ENCODE data around the gene CCT8. TPM values are rescaled to one million over a fixed set of nuclear protein-coding genes. Genes with fewer than 3 reads are reported as not detected.

CCT8 gene
- total and polyA plus RNA-seq, 2 of the 4 experiments (the other 2 are of a cell fraction): 172 to 192 TPM

- Histone ChIP-seq H4K5ac (ENCODE audit: low read depth, low read length) (no peak overlapping the region), H3K4ac (ENCODE audit: low read depth, low read length) (0 out of 2 replicates have a peak overlapping the region, but pooled peaks have one; percentile 35), H2AK5ac (ENCODE audit: low read depth, low read length) (no peak overlapping the region), H3K18ac (ENCODE audit: low read depth, low read length) (no peak overlapping the region), H2BK15ac (ENCODE audit: low read depth, low read length) (no peak overlapping the region), H3K9me3 (ENCODE audit: control insufficient read depth, insufficient read depth, low read length) (no peaks in the 10 kb centered on the region), H3K14ac (replicated peaks; ENCODE audit: low read depth, low read length) (peak overlapping the region; percentile 28), H3K36me3 (ENCODE audit: control insufficient read depth, insufficient read depth, low read length) (no peaks in the 10 kb centered on the region), H4K8ac (ENCODE audit: low read depth in 2 of 2, low read length in 2 of 2) (peak overlapping the region in 1 of 2 experiments; percentile 65; a peak in 1 of 4 replicates), H4K91ac (ENCODE audit: insufficient read depth, low read depth, low read length) (no peak overlapping the region), H3K4me2 (ENCODE audit: low read depth, low read length) (peak overlapping the region; percentile 98), H3K4me3 (ENCODE audit: insufficient read depth, low read depth, low read length) (peak overlapping the region; percentile 81), H2AFZ (replicated peaks; ENCODE audit: low read length, poor library complexity) (no peak overlapping the region), H2BK20ac (ENCODE audit: low read depth, low read length) (no peak overlapping the region), H4K20me1 (ENCODE audit: insufficient read depth, low read length) (no peaks in the 10 kb centered on the region), H3K79me1 (ENCODE audit: low read depth in 1 of 2, low read length in 2 of 2) (peaks cover 30 to 43% of the 10 kb centered on the region in 2 experiments), H3K9me1 (ENCODE audit: insufficient read depth, low read length) (peaks cover 6% of the 10 kb centered on the region), H3K23ac (ENCODE audit: low read depth, low read length) (peak overlapping the region; percentile 64), H2BK5ac (ENCODE audit: low read depth, low read length, poor library complexity, severe bottlenecking) (peak overlapping the region; percentile 34), H2BK120ac (ENCODE audit: low read depth, low read length) (no peak overlapping the region), H3K9ac (ENCODE audit: low read depth, low read length) (0 out of 2 replicates have a peak overlapping the region, but pooled peaks have one; percentile 69), H3K27me3 (ENCODE audit: control insufficient read depth, insufficient read depth, low read length) (no peaks in the 10 kb centered on the region), H2AK9ac (replicated peaks; ENCODE audit: low read depth, low read length, poor library complexity) (no peak overlapping the region), H3K4me1 (ENCODE audit: control insufficient read depth, insufficient read depth, low read length) (peaks cover 3% of the 10 kb centered on the region), H3K56ac (ENCODE audit: extremely low read depth, insufficient read depth, low read length) (no peak overlapping the region), H3K27ac (ENCODE audit: insufficient read depth, low read length) (no peak overlapping the region)
- dilution Hi-C loops (cut with HindIII; ENCODE audit: low sequenced_read_pairs, unreplicated experiment): no loop called here
- TF ChIP-seq RAD21 (IDR thresholded peaks at IDR 0.05; ENCODE audit: low read length) (no peak), RCOR1 (IDR thresholded peaks at IDR 0.05; ENCODE audit: insufficient replicate concordance, low read length) (no peak), BHLHE40 (IDR thresholded peaks at IDR 0.05; ENCODE audit: low read depth, low read length) (no peak), MAZ (IDR thresholded peaks at IDR 0.05; ENCODE audit: borderline replicate concordance, low read depth, low read length) (no peak), MAFK (IDR thresholded peaks at IDR 0.05; ENCODE audit: low read depth, low read length) (no peak), SMC3 (IDR thresholded peaks at IDR 0.05; ENCODE audit: low read depth, low read length) (no peak), POLR2A (IDR thresholded peaks at IDR 0.05; ENCODE audit: low read depth, low read length) (no peak), CEBPB (IDR thresholded peaks at IDR 0.05; ENCODE audit: low read depth, low read length) (no peak)
- TF ChIP-seq, protein P1, sequence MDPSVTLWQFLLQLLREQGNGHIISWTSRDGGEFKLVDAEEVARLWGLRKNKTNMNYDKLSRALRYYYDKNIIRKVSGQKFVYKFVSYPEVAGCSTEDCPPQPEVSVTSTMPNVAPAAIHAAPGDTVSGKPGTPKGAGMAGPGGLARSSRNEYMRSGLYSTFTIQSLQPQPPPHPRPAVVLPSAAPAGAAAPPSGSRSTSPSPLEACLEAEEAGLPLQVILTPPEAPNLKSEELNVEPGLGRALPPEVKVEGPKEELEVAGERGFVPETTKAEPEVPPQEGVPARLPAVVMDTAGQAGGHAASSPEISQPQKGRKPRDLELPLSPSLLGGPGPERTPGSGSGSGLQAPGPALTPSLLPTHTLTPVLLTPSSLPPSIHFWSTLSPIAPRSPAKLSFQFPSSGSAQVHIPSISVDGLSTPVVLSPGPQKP (IDR thresholded peaks at IDR 0.05; ENCODE audit: borderline replicate concordance, low read depth, low read length): no peak
- CTCF ChIA-PET: no interaction called here
- POLR2A ChIA-PET (ENCODE audit: unreplicated experiment): no interaction called here
- TSS peak; percentile 22 for BruUV-seq (replicated peaks)
- 88% methylated on average over 6 of the region's 6 CpGs; no CpG with 5 or more reads in 1 of the 2 experiments for WGBS, 2 experiments (ENCODE audit: extremely low coverage in 2 of 2, insufficient read length in 1 of 2)
- intact Hi-C loops (cut with micrococcal nuclease): no loop called here
- no peak for DNase-seq
- ATAC-seq (ENCODE audit: low read depth): no peak
- in situ Hi-C loops (cut with MboI; ENCODE audit: low sequenced_read_pairs): no loop called here
Observed at GRCh38 chr21:29017639-29018237, 55.7 kb downstream of the CCT8 start.

Data from IMR-90 (cell line).